Stimulated activated CD8-positive, alpha-beta memory T cell treated with anti-CD3 and anti-CD28 coated beads, Interleukin-4, amount 100 ng/mL, for 24 hours (primary cell): ENCODE measurements around the gene SCAF1.

ENCODE experiments used
- DNase-seq: peaks from one replicate; pipeline ENCODE4 v3.0.0-alpha.2; 2020; ENCODE audit warnings: low read depth

Gene SCAF1

GRCh38 chr19:49687150-49687549 is 45.1 kb downstream of the SCAF1 start:
- no peak for DNase-seq

GRCh38 chr19:49687566-49688316 is 45.7 kb downstream of the SCAF1 start:
- DNase-seq = no peak

- DNase-seq = no peak
Observed at GRCh38 chr19:49688531-49689132, 46.6 kb downstream of the SCAF1 start.

- no peak for DNase-seq
Observed at GRCh38 chr19:49689133-49690078, 47.4 kb downstream of the SCAF1 start, which contains the start of gene ADM5. Gene ADM5, plus strand, starts transcription at chr19:49689594. Its CDS starts 244 bp downstream, at chr19:49689838.

- no peak for DNase-seq
Observed at GRCh38 chr19:49690079-49690655, 48.2 kb downstream of the SCAF1 start.

- DNase-seq = no peak
Observed at GRCh38 chr19:49690656-49691242, 48.7 kb downstream of the SCAF1 start, which contains the start of gene CPT1C. Gene CPT1C, plus strand, starts transcription at chr19:49691116. Its CDS starts 1,137 bp downstream, at chr19:49692253.

GRCh38 chr19:49691243-49692146 is 49.5 kb downstream of the SCAF1 start:
- no peak for DNase-seq

GRCh38 chr19:49692147-49692506 is 50.1 kb downstream of the SCAF1 start:
- DNase-seq = no peak

GRCh38 chr19:49696115-49696514 is 54.1 kb downstream of the SCAF1 start:
- DNase-seq = no peak

- no peak for DNase-seq
Observed at GRCh38 chr19:49696865-49697264, 54.9 kb downstream of the SCAF1 start.

GRCh38 chr19:49699364-49699763 is 57.4 kb downstream of the SCAF1 start:
- no peak for DNase-seq

GRCh38 chr19:49700563-49700962 is 58.6 kb downstream of the SCAF1 start:
- DNase-seq = no peak

- no peak for DNase-seq
Observed at GRCh38 chr19:49701271-49701786, 59.3 kb downstream of the SCAF1 start.

GRCh38 chr19:49704888-49705642 is 63.1 kb downstream of the SCAF1 start:
- no peak for DNase-seq

- DNase-seq = no peak
Observed at GRCh38 chr19:49705919-49706318, 63.9 kb downstream of the SCAF1 start.
